Pancreas (tissue), 10 donors: Measurements from ENCODE around the gene MDH2. TPM values are rescaled to one million over a fixed set of nuclear protein-coding genes. Genes with fewer than 3 reads are reported as not detected.
"Not testable (repeated sequence)": the region's sequence is repeated elsewhere in the genome, so short reads cannot be mapped to it uniquely, and the experiment has no call there.

Experiments used
- ATAC-seq, 4 donors: fragments of 200-7000 bp; cut with Tn5 transposase; one replicate each; pipeline versions ENCODE4 v1.8.0 to v1.9.1; 2020; ENCODE audit warnings: mild to moderate bottlenecking in 4 of 4, moderate library complexity in 4 of 4
- DNase-seq, 6 donors: peaks; one replicate each; pipeline ENCODE4 v3.0.0-alpha.2; 2020
- FAIRE-seq: peaks from 2 replicates; lab custom pipeline; 2012; peaks lifted over from hg19 to GRCh38; lab: Jason Lieb, UNC
- H3K27ac ChIP-seq, 4 donors: fragments of 200-600 bp; sonication (generic); 1 replicate in 3 of 4; 2 replicates in 1 of 4; pipeline versions ENCODE4 v1.5.0 to v1.8.0; 2020
- H3K27me3 ChIP-seq, 4 donors: fragments of 200-600 bp; one replicate each; pipeline ENCODE4 v1.8.0; 2021
- H3K36me3 ChIP-seq, 3 donors: fragments of 200-600 bp; sonication (generic) in 1 of 3; one replicate each; pipeline versions ENCODE4 v1.5.0 to v1.8.0; 2020 to 2021
- H3K4me1 ChIP-seq, 3 donors: fragments of 200-600 bp; one replicate each; pipeline ENCODE4 v1.8.0; 2021
- H3K4me3 ChIP-seq, 4 donors: fragments of 200-600 bp; sonication (generic) in 2 of 4; one replicate each; pipeline versions ENCODE4 v1.5.0 to v1.8.0; 2020 to 2021
- H3K9me3 ChIP-seq, 4 donors: fragments of 200-600 bp; one replicate each; pipeline ENCODE4 v1.8.0; 2021
- CTCF ChIP-seq, 4 donors: fragments of 200-600 bp; sonication (generic) in 3 of 4; IDR thresholded peaks; one replicate each; pipeline versions ENCODE4 v1.5.0 to v1.8.0; 2021; ENCODE audit warnings: antibody characterized with exemption in 4 of 4
- WGBS, 2 donors: extraction: QIAGEN DNeasy Blood & Tissue Kit; methylation state at CpG; one replicate each; pipeline ENCODE4 v1.1.7; 2013; 5-methylcytosine and 5-hydroxymethylcytosine counted together
- intact Hi-C, 3 donors: fragments of 100-400 bp; cut with DNase I; formaldehyde crosslinking; loops; one replicate each; pipeline versions ENCODE4 v1.11.1 to v1.14.2; 2022
- polyA plus RNA-seq, 2 donors: library from polyadenylated mRNA; stranded (reverse); fragments of 200-250 nt; gene quantifications; one replicate each; pipeline ENCODE4 v1.2.3, GENCODE V29; 2013
- total RNA-seq, 6 donors: library from RNA; stranded (reverse); fragmentation: NEBNext Ultra II Directional in 4 of 6; extraction: Animal tissue kit (Norgen Biotek cat#: 25700) in 4 of 6; gene quantifications; one replicate each; pipeline versions ENCODE4 v1.2.1 to v1.2.4, GENCODE V29; 2021 to 2023
- donor health status: healthy with polysubstance abuse.
- donor health status: DM: no; HTN: no; CAD: no; lungs with moderate emphysema.
- donor health status: DM: no; HTN: no; CAD: no.
- donor health status: control.
- donor health status: control.
- donor health status: Bipolar disorder and iron deficiency.
- donor health status: DM: yes; HTN: yes; CAD: no.
- donor health status: DM: no; HTN: no; CAD: no.
- donor health status: DM: no; HTN: no; CAD: no.
- donor health status: DM: yes; HTN: yes; CAD: no.

The MDH2 gene
- total and polyA plus RNA-seq, 8 donors, result 36.3 to 106 (median 79.2) TPM

GRCh38 chr7:76086070-76086469 is 38.2 kb downstream of the MDH2 start:
- no peak for FAIRE-seq
- no peaks in the 10 kb centered on the region for H3K27me3 ChIP-seq
- no peak for DNase-seq
- H3K36me3 ChIP-seq, result no peaks in the 10 kb centered on the region
- no peak overlapping the region for H3K4me3 ChIP-seq
- no peaks in the 10 kb centered on the region for H3K4me1 ChIP-seq
- no peak for ATAC-seq
- intact Hi-C loops, result no loop called here
- H3K9me3 ChIP-seq, result no peaks in the 10 kb centered on the region
- WGBS, 2 donors, result 83 to 93% methylated on average over 4 of the region's 4 CpGs
- TF ChIP-seq CTCF (IDR thresholded peaks at IDR 0.05), result no peak
- no peak overlapping the region for H3K27ac ChIP-seq

GRCh38 chr7:76087362-76087791 is 39.5 kb downstream of the MDH2 start:
- DNase-seq, H3K36me3 ChIP-seq, H3K4me3 ChIP-seq, intact Hi-C loops, H3K27ac ChIP-seq, H3K9me3 ChIP-seq, ATAC-seq, H3K4me1 ChIP-seq, H3K27me3 ChIP-seq, FAIRE-seq: not testable (repeated sequence)
- WGBS, 2 donors, result 63 to 73% methylated on average over 5 of the region's 5 CpGs

- TF ChIP-seq CTCF (IDR thresholded peaks at IDR 0.05), result no peak
- FAIRE-seq, result no peak
- intact Hi-C loops, result no loop called here
- Histone ChIP-seq H3K4me3 (no peak overlapping the region), H3K36me3 (no peaks in the 10 kb centered on the region), H3K27ac (no peak overlapping the region), H3K4me1 (no peaks in the 10 kb centered on the region), H3K27me3 (no peaks in the 10 kb centered on the region), H3K9me3 (no peaks in the 10 kb centered on the region)
- no peak for DNase-seq
- peak in 2 of 4 donors; percentile 65 to 85 for ATAC-seq
- WGBS, 2 donors, result 74 to 79% methylated on average over 10 of the region's 10 CpGs
Measured at GRCh38 chr7:76089865-76090475, 42.1 kb downstream of the MDH2 start.

- intact Hi-C loops, result no loop called here
- no peak overlapping the region for H3K4me3 ChIP-seq
- H3K27ac ChIP-seq, result no peak overlapping the region
- ATAC-seq (no peak), FAIRE-seq (no peak), DNase-seq (no peak)
- no peak for TF ChIP-seq CTCF (IDR thresholded peaks at IDR 0.05)
- H3K27me3 ChIP-seq, result no peaks in the 10 kb centered on the region
- no peaks in the 10 kb centered on the region for H3K9me3 ChIP-seq
- 93 to 95% methylated on average over 5 of the region's 5 CpGs for WGBS, 2 donors
- H3K36me3 ChIP-seq, result no peaks in the 10 kb centered on the region
- H3K4me1 ChIP-seq, result no peaks in the 10 kb centered on the region
Measured at GRCh38 chr7:76091506-76091905, 43.6 kb downstream of the MDH2 start.

- FAIRE-seq, H3K4me1 ChIP-seq, H3K36me3 ChIP-seq, H3K9me3 ChIP-seq, H3K27me3 ChIP-seq, H3K4me3 ChIP-seq, H3K27ac ChIP-seq, intact Hi-C loops, ATAC-seq, DNase-seq: not testable (repeated sequence)
- 79 to 84% methylated on average over 5 of the region's 5 CpGs for WGBS, 2 donors
Measured at GRCh38 chr7:76093531-76093930, 45.6 kb downstream of the MDH2 start.

GRCh38 chr7:76094326-76094725 is 46.4 kb downstream of the MDH2 start:
- H3K4me3 ChIP-seq, H3K4me1 ChIP-seq, H3K27ac ChIP-seq, H3K36me3 ChIP-seq, H3K9me3 ChIP-seq, H3K27me3 ChIP-seq, ATAC-seq, DNase-seq, FAIRE-seq, intact Hi-C loops: not testable (repeated sequence)
- WGBS, 2 donors, result 90 to 94% methylated on average over 5 of the region's 5 CpGs
